Measurements from ENCODE around the gene LRRC8D.

The LRRC8D gene

DNA sequence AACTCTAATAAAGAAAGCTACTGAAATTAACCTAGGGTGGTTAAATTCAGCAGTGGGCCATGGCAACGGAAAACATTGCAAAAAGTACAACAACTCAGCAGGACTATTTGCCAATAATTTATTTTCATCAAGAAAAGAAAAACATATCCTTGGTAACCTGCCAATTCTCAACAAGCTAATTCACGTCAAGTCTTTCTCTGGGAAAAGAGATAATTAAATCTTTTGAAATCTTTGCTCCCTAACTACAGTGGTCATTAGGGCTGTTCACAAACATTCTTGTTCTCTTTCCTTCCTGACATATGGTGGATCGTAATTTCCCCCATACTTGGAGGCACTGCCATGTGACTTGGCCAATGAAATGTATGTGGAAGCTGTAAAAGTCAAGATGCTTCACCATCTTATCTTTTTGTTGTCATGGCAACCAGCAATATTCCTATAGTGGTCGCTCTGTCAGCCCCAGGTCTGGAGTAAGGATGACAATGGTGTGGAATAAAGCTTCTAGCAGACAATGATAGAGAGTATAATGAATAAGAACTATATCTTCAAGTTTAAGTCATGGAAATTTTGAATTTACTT lies 144.4 kb downstream of the LRRC8D start:
- no peak for DNase-seq (ENCODE audit: low read depth)
- TF ChIP-seq MYC (IDR thresholded peaks at IDR 0.05; ENCODE audit: low read depth, low read length) (no peak), POLR2A (IDR thresholded peaks at IDR 0.05; ENCODE audit: extremely low read depth, insufficient read length) (no peak)
- TF ChIP-seq, protein P1, sequence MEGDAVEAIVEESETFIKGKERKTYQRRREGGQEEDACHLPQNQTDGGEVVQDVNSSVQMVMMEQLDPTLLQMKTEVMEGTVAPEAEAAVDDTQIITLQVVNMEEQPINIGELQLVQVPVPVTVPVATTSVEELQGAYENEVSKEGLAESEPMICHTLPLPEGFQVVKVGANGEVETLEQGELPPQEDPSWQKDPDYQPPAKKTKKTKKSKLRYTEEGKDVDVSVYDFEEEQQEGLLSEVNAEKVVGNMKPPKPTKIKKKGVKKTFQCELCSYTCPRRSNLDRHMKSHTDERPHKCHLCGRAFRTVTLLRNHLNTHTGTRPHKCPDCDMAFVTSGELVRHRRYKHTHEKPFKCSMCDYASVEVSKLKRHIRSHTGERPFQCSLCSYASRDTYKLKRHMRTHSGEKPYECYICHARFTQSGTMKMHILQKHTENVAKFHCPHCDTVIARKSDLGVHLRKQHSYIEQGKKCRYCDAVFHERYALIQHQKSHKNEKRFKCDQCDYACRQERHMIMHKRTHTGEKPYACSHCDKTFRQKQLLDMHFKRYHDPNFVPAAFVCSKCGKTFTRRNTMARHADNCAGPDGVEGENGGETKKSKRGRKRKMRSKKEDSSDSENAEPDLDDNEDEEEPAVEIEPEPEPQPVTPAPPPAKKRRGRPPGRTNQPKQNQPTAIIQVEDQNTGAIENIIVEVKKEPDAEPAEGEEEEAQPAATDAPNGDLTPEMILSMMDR (IDR thresholded peaks at IDR 0.05; ENCODE audit: low read depth, low read length), result no peak
- TF ChIP-seq, protein P2, sequence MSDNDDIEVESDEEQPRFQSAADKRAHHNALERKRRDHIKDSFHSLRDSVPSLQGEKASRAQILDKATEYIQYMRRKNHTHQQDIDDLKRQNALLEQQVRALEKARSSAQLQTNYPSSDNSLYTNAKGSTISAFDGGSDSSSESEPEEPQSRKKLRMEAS (IDR thresholded peaks at IDR 0.05; ENCODE audit: low read depth, low read length), result no peak
- H3K4me3 ChIP-seq (ENCODE audit: low read depth, low read length), result no peak overlapping the region

DNA sequence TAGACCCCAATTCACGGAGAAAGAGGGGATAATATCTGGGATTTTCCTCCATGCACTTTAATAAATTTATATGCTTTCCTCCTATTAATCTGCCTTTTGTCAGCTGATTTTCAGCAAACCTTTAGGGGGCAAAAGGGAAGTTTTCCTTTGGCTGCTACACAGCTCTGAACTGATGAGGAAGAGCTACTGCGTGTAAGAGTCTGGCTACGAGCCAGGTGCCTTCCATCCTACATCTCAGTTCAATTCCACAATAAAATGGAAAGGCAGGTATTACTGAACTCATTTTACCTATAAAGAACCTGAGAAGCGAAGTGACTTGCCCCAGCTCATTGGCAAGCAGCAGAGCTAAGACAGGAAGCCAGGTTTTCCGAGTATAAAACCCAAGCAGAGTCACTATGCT lies 145.8 kb downstream of the LRRC8D start:
- H3K4me3 ChIP-seq (ENCODE audit: low read depth, low read length), result no peak overlapping the region
- TF ChIP-seq MYC (IDR thresholded peaks at IDR 0.05; ENCODE audit: low read depth, low read length), result no peak
- TF ChIP-seq, protein P1 (IDR thresholded peaks at IDR 0.05; ENCODE audit: low read depth, low read length), result no peak
- no peak for TF ChIP-seq POLR2A (IDR thresholded peaks at IDR 0.05; ENCODE audit: extremely low read depth, insufficient read length)
- TF ChIP-seq, protein P2 (IDR thresholded peaks at IDR 0.05; ENCODE audit: low read depth, low read length), result no peak
- no peak for DNase-seq (ENCODE audit: low read depth)

DNA sequence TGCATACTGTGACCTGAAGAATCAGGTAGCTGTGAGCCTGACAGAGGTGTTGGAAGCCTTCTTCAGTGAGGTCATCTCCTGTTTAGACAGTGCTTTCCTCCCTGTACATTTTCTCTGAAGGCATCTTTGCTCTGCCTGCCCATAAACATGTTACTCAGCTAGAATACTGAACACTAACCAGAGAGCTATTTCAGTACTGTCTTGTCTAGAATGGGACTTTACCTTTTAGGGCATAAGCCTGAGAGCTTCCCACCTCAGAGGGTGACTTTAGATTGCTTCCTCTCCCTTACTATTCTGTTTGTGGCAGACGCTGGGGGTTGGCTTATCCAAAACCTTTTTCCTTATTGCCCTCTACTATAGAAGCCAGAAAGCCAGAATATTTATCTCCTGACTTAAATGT lies 150.8 kb downstream of the LRRC8D start:
- no peak overlapping the region for H3K4me3 ChIP-seq (ENCODE audit: low read depth, low read length)
- TF ChIP-seq, protein P1 (IDR thresholded peaks at IDR 0.05; ENCODE audit: low read depth, low read length), result no peak
- TF ChIP-seq POLR2A (IDR thresholded peaks at IDR 0.05; ENCODE audit: extremely low read depth, insufficient read length), result no peak
- no peak for TF ChIP-seq MYC (IDR thresholded peaks at IDR 0.05; ENCODE audit: low read depth, low read length)
- TF ChIP-seq, protein P2 (IDR thresholded peaks at IDR 0.05; ENCODE audit: low read depth, low read length), result no peak
- DNase-seq (ENCODE audit: low read depth), result no peak

DNA sequence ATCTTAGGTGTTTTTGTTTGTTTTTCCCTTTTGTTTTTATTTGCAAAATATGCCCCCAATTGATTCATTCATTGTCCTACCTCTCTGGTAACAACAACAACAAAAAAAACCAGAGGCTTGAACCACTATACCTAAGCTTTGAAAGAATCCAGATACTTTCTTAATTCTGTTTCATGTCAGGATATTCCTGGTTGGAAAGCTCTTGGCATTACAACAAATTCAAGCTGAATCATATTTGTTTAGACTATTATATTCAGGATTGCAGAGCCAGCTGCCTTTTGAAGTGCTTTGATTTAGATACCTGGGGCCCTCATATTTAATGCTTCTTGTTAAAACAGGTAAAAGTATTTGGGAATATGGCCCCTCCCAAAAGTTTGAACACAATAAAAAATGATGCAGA lies 151.2 kb downstream of the LRRC8D start:
- H3K4me3 ChIP-seq (ENCODE audit: low read depth, low read length), result no peak overlapping the region
- DNase-seq (ENCODE audit: low read depth), result no peak
- TF ChIP-seq, protein P2 (IDR thresholded peaks at IDR 0.05; ENCODE audit: low read depth, low read length), result no peak
- TF ChIP-seq POLR2A (IDR thresholded peaks at IDR 0.05; ENCODE audit: extremely low read depth, insufficient read length) (no peak), MYC (IDR thresholded peaks at IDR 0.05; ENCODE audit: low read depth, low read length) (no peak)
- TF ChIP-seq, protein P1 (IDR thresholded peaks at IDR 0.05; ENCODE audit: low read depth, low read length), result no peak

DNA sequence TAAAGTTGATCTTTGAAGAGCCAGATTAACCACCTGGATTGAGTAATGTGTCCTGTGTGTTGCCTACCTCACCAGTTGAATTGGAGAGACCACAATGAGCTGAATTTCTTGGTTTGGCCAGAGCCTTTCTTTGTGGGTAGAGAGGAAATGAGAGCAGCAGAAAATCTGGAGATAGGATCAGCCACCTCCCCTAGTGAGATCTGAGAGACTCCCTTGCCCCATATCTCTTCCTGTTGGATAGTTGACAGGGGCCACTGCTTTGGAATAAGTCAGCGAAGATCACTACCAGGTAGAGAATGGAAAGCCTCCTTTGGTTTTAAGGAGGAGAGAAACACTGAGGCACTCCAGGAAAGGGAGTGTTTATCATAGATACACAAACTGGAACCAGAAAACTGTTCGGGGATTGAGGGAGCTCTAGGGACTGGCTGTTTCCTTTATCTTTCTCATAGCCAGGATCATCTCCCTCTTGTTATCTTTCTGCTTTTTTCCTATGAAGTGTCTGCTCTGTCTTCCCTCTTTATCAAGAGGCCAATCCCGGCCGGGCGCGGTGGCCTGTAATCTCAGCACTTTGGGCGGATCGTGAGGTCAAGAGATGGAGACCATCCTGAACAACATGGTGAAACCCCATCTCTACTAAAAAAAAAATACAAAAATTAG lies 152.8 kb downstream of the LRRC8D start:
- TF ChIP-seq, protein P1 (IDR thresholded peaks at IDR 0.05; ENCODE audit: low read depth, low read length), result no peak
- TF ChIP-seq, protein P2 (IDR thresholded peaks at IDR 0.05; ENCODE audit: low read depth, low read length), result no peak
- TF ChIP-seq MYC (IDR thresholded peaks at IDR 0.05; ENCODE audit: low read depth, low read length) (no peak), POLR2A (IDR thresholded peaks at IDR 0.05; ENCODE audit: extremely low read depth, insufficient read length) (no peak)
- no peak for DNase-seq (ENCODE audit: low read depth)

More for the DNA sequence above, 152.8 kb downstream of the LRRC8D start:
- H3K4me3 ChIP-seq (ENCODE audit: low read depth, low read length), result no peak overlapping the region
